Right lobe of liver (tissue), 6 donors: ENCODE measurements around the gene MIB1. TPM values are rescaled to one million over a fixed set of nuclear protein-coding genes. Genes with fewer than 3 reads are reported as not detected.

ENCODE experiments used
- ATAC-seq, 4 donors: fragments of 200-7000 bp; cut with Tn5 transposase; one replicate each; pipeline ENCODE4 v1.9.1; 2020; ENCODE audit warnings: mild to moderate bottlenecking in 4 of 4, moderate library complexity in 4 of 4
- DNase-seq, 3 donors: peaks; one replicate each; pipeline ENCODE4 v3.0.0-alpha.2; 2020
- H3K27ac ChIP-seq, 3 donors: fragments of 200-600 bp; one replicate each; pipeline ENCODE4 v1.8.0; 2022
- H3K27me3 ChIP-seq, 2 donors: fragments of 200-600 bp; one replicate each; pipeline ENCODE4 v1.8.0; 2022
- H3K36me3 ChIP-seq, 4 donors: fragments of 200-600 bp; sonication (generic) in 1 of 4; one replicate each; pipeline versions ENCODE4 v1.5.1 to v1.8.0; 2017 to 2022; ENCODE audit warnings: control low read depth in 1 of 4
- H3K4me1 ChIP-seq, 4 donors: fragments of 200-600 bp; sonication (generic) in 1 of 4; one replicate each; pipeline versions ENCODE4 v1.5.1 to v1.8.0; 2017 to 2022; ENCODE audit warnings: control low read depth in 1 of 4
- H3K4me3 ChIP-seq, 3 donors: fragments of 200-600 bp; one replicate each; pipeline ENCODE4 v1.8.0; 2022
- H3K9me3 ChIP-seq, 4 donors: fragments of 200-600 bp; sonication (generic) in 1 of 4; one replicate each; pipeline versions ENCODE4 v1.5.1 to v1.8.0; 2017 to 2022; ENCODE audit warnings: control low read depth in 1 of 4
- POLR2A ChIP-seq: fragments of 450-650 bp; IDR thresholded peaks from one replicate; pipeline ENCODE4 v1.6.1; 2017; ENCODE audit warnings: antibody characterized with exemption, mild to moderate bottlenecking
- WGBS: methylation state at CpG from one replicate; pipeline ENCODE4 v1.1.6; 2018; ENCODE audit warnings: low coverage, low lambda C conversion rate; ENCODE audit not compliant: insufficient coverage; ENCODE audit errors: missing lambda C conversion rate; 5-methylcytosine and 5-hydroxymethylcytosine counted together
- intact Hi-C, 2 donors: fragments of 100-400 bp; cut with DNase I; formaldehyde crosslinking; loops; one replicate each; pipeline versions ENCODE4 v1.11.2 to v1.14.1; 2022
- long read RNA-seq: library from polyadenylated mRNA; unstranded; transcript quantifications from one replicate; pipeline ENCODE4 v2.0.0, GENCODE V29; 2019
- total RNA-seq, 6 experiments: library from RNA; depleted of rRNA in 2 of 6; stranded (reverse); fragments of >200 nt in 2 of 6; fragmentation: NEBNext Ultra II Directional in 3 of 6; extraction: Animal tissue kit (Norgen Biotek cat#: 25700) in 3 of 6; gene quantifications; one replicate each; pipeline versions ENCODE4 v1.1.0 to v1.2.4, GENCODE V29; 2016 to 2023
- TF ChIP-seq, protein P1 (sequence below), 4 donors: fragments of 200-600 bp in 3 of 4; fragments of 450-650 bp in 1 of 4; IDR thresholded peaks; one replicate each; pipeline versions ENCODE4 v1.5.1 to v1.8.0; 2016 to 2022; ENCODE audit warnings: antibody characterized with exemption in 4 of 4, mild to moderate bottlenecking in 2 of 4
- donor health status: DM: no; HTN: yes; CAD: no.
- donor health status: DM: no; HTN: no; CAD: no.
- donor health status: DM: no; HTN: no; CAD: no.
- donor health status: DM: no; HTN: yes; CAD: no.
- donor health status: DM: no; HTN: yes; CAD: no.

Gene MIB1
- 10 to 100 TPM; 10.6 to 17.1 (median 14.6) TPM for total RNA-seq
- long read RNA-seq, partial matches to known transcripts, result 1 of 2 reads
- long read RNA-seq, other reads (novel, unspliced or antisense), result 1 of 2 reads

DNA sequence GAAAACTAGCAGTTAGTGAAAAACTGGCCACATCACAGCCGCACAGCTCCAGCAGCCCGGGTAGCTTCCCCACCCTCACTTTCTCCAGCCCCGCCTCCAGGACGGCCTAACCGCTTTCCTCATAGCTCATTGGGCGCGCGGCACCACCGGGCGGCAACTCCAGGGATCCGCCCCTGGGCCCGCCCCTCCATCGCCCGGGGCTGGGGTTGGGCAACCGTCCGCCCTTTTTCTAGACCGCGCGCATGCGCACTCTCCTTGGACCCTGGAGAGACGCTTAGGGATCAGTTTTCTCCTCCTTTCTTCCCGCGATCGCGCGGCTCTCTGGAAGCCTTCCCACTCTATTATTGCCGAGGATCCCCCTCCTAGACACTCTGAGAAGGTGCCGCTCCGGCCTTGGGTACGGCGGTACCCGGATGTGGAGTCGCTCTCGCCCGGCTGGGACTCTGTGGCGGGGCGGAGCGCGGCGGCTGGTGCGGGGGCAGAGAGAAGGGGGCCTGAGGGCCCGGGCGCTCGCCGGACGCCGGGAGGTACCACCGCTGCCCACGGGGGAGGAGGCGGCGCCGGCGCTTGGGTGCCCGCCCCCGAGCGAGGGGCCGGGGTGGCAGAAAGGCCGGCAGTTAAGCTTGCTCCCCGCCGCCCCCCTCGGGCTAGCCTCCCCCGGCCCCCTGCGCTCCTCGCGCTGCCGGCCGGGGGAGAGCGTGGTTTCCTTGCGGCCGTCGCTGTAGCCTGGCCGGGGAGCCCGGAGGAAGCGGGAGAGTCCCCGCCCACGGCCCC lies at the start of gene MIB1:
TSS of gene MIB1 (plus strand) at position 255 of the 774 bp plus-strand sequence. CDS start 792 bp downstream, outside the sequence.
- intact Hi-C loops, result no loop called here
- ATAC-seq (peak; percentile 99 to 100 (median 99)), DNase-seq (peak; percentile 99)
- WGBS, result 0% methylated on average over 3 of the region's 76 CpGs
- Histone ChIP-seq H3K27ac (peak within 1 kb of the TSS; percentile 92 to 97 (median 94)), H3K4me1 (peaks cover 0 to 6% (median 0%) of the 10 kb centered on the region in 4 donors), H3K9me3 (no peaks in the 10 kb centered on the region), H3K4me3 (peak within 1 kb of the TSS; percentile 72 to 90 (median 81)), H3K27me3 (no peaks in the 10 kb centered on the region), H3K36me3 (no peaks in the 10 kb centered on the region)
- TF ChIP-seq, protein P1, sequence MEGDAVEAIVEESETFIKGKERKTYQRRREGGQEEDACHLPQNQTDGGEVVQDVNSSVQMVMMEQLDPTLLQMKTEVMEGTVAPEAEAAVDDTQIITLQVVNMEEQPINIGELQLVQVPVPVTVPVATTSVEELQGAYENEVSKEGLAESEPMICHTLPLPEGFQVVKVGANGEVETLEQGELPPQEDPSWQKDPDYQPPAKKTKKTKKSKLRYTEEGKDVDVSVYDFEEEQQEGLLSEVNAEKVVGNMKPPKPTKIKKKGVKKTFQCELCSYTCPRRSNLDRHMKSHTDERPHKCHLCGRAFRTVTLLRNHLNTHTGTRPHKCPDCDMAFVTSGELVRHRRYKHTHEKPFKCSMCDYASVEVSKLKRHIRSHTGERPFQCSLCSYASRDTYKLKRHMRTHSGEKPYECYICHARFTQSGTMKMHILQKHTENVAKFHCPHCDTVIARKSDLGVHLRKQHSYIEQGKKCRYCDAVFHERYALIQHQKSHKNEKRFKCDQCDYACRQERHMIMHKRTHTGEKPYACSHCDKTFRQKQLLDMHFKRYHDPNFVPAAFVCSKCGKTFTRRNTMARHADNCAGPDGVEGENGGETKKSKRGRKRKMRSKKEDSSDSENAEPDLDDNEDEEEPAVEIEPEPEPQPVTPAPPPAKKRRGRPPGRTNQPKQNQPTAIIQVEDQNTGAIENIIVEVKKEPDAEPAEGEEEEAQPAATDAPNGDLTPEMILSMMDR (IDR thresholded peaks at IDR 0.05), result peak in 1 of 4 donors; percentile 7
- peak; percentile 56 for TF ChIP-seq POLR2A

DNA sequence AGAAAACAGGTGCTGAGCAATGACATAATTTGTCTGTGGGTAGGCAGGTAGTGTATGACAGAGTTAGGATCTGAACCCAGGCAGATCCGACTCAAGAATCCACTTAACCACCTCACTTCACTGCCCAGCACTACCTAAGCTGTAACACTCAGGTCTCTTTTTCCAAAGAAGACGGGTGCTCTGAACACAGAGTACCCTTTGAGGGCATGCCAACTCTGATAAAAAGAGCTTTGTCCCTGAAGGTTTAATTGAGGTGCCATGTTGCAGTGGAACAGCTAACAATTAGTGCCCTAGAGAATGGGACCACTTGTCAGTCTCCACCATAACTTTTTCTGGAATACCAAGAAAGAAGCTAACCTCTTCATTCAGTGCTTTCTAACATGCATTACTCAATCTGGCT lies 47.3 kb upstream of the MIB1 start:
- no peak for DNase-seq
- Histone ChIP-seq H3K9me3 (peaks cover 0 to 8% (median 0%) of the 10 kb centered on the region in 4 donors), H3K27me3 (no peaks in the 10 kb centered on the region), H3K4me1 (peaks cover 0 to 11% (median 2%) of the 10 kb centered on the region in 4 donors), H3K4me3 (no peak overlapping the region), H3K27ac (no peak overlapping the region), H3K36me3 (peaks cover 0 to 23% (median 3%) of the 10 kb centered on the region in 4 donors)
- no peak for ATAC-seq
- 100% methylated on average over 1 of the region's 2 CpGs for WGBS
- no peak for TF ChIP-seq POLR2A
- TF ChIP-seq, protein P1 (IDR thresholded peaks at IDR 0.05), result no peak
- intact Hi-C loops, result no loop called here

DNA sequence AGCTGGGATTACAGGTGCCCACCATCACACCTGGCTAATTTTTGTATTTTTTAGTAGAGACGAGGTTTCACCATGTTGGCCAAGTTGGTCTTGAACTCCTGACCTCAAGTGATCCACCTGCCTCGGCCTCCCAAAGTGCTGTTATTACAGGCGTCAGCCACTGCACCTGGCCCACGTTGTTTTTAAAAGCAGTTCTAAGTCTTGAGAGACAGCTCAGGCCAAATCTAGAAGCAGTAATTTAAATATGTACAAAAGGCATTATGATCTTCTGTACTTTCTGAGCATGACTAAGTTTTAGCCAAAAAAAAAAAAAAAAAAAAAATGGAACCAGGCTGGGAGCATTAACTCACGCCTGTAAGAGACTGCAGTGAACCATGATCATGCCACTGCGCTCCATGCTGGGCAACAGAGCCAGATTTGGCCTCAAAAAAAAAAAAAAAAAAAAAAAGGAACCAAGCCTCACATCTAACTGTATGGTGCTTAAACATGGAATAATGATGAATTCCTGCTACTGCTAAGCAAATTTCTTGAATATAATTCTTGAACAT lies 40.0 kb upstream of the MIB1 start:
- ATAC-seq (no peak), DNase-seq (no peak)
- Histone ChIP-seq H3K4me3 (no peak overlapping the region), H3K4me1 (peaks cover 0 to 20% (median 7%) of the 10 kb centered on the region in 4 donors), H3K27ac (no peak overlapping the region), H3K36me3 (no peaks in the 10 kb centered on the region), H3K9me3 (no peaks in the 10 kb centered on the region), H3K27me3 (no peaks in the 10 kb centered on the region)
- WGBS, result 83% methylated on average over 5 of the region's 6 CpGs
- intact Hi-C loops, result no loop called here
- TF ChIP-seq, protein P1 (IDR thresholded peaks at IDR 0.05), result no peak
- TF ChIP-seq POLR2A, result no peak

DNA sequence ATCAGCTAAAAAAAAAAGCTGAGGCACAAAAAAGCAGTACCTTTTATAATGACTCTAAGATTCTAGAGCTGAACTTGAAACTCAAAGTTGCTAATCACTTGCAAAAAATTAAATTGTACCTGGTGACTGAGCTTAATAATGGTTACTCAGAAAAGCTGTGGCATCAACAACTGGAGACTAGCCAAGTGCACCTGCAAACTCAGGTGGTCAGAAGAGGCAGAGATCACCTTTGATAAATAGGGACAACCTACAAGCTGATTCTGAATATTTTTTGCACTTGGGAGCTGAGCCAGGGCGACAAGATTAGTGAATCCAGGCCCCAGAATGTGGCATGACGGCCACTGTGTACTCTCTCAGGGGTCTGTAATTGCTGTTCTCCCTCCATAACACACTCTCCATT lies 39.0 kb upstream of the MIB1 start:
- no peak overlapping the region for H3K4me3 ChIP-seq
- H3K36me3 ChIP-seq, result no peaks in the 10 kb centered on the region
- H3K27ac ChIP-seq, result no peak overlapping the region
- no peaks in the 10 kb centered on the region for H3K9me3 ChIP-seq
- intact Hi-C loops, result no loop called here
- TF ChIP-seq POLR2A, result no peak
- H3K4me1 ChIP-seq, result peaks cover 0 to 20% (median 9%) of the 10 kb centered on the region in 4 donors
- 60% methylated on average over 1 of the region's 2 CpGs for WGBS
- ATAC-seq (no peak), DNase-seq (no peak)
- H3K27me3 ChIP-seq, result no peaks in the 10 kb centered on the region

DNA sequence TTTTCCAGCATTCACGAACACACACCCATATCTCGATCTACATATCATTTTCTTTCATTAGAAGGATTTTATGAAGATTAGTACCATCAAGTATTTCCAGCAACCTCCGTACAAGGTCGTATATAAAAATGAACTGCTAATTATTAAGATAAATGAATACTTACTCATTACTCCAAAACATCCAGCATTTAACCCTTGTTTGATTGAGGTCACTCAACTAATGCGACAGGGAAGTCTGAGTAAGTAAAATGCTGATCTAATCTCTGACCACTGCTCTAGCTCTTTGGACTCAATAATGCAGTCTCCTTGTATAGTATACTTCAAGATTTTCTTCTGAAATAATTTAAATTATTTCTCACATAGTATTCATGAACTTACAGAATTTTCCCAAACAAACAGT lies 38.0 kb upstream of the MIB1 start:
- DNase-seq, result no peak
- TF ChIP-seq POLR2A, result no peak
- TF ChIP-seq, protein P1 (IDR thresholded peaks at IDR 0.05), result no peak
- no peak for ATAC-seq
- 75% methylated on average over 5 of the region's 5 CpGs for WGBS
- intact Hi-C loops, result no loop called here
- peak overlapping the region in 1 of 3 donors; percentile 67 for H3K4me3 ChIP-seq
- H3K9me3 ChIP-seq, result no peaks in the 10 kb centered on the region
- H3K27me3 ChIP-seq, result no peaks in the 10 kb centered on the region
- no peaks in the 10 kb centered on the region for H3K36me3 ChIP-seq
- no peak overlapping the region for H3K27ac ChIP-seq
- H3K4me1 ChIP-seq, result peaks cover 0 to 18% (median 8%) of the 10 kb centered on the region in 4 donors
